HepG2 (cell line): ENCODE results near the gene LSR. TPM values are rescaled to one million over a fixed set of nuclear protein-coding genes. Genes with fewer than 3 reads are reported as not detected.

Source experiments
- ATAC-seq: fragments of 200-7000 bp; cut with Tn5 transposase; 3 replicates; pipeline ENCODE4 v1.9.1; 2020; ENCODE audit warnings: mild to moderate bottlenecking, moderate library complexity
- BruUV-seq: library from RNA; stranded (reverse); fragments of 400-500 nt; replicated peaks from 2 replicates; lab custom pipeline; 2021; lab: Mats Ljungman, UMichigan
- CTCF ChIA-PET: fragments of 300-600 bp; formaldehyde crosslinking; extraction: SDS; loops from one replicate; lab custom pipeline; 2021; ENCODE audit warnings: low total read pairs, inconsistent platforms, low intra/inter-chr PET ratio; lab: Yijun Ruan, JAX
- POLR2A ChIA-PET: fragments of 350-600 bp; sonication (Branson Sonifier 250); formaldehyde crosslinking; loops from one replicate; lab custom pipeline; 2020; ENCODE audit warnings: antibody characterized with exemption, inconsistent platforms; lab: Yijun Ruan, JAX
- DNase-seq: peaks from one replicate; pipeline ENCODE4 v3.0.0-alpha.2; 2015; ENCODE audit warnings: low spot score
- FAIRE-seq: peaks from 3 replicates; lab custom pipeline; 2011; peaks lifted over from hg19 to GRCh38; lab: Jason Lieb, UNC
- H2AFZ ChIP-seq: one replicate; pipeline ENCODE4 v1.6.1; 2011; ENCODE audit warnings: low read length, inconsistent platforms
- H3K27ac ChIP-seq: fragments of 300-600 bp; 3 replicates; pipeline ENCODE4 v1.8.0; 2011; ENCODE audit warnings: mixed run types, mild to moderate bottlenecking, mixed read lengths, low read length, inconsistent platforms; ENCODE audit not compliant: insufficient read depth; ENCODE audit errors: extremely low read length
- H3K27me3 ChIP-seq, 2 experiments: fragments of 200-600 bp in 1 of 2; 2 replicates in 1 of 2; 3 replicates in 1 of 2; pipeline versions ENCODE4 v1.6.0 to v1.8.0; 2011; ENCODE audit warnings: low read length in 2 of 2, mild to moderate bottlenecking in 2 of 2, moderate library complexity in 2 of 2, inconsistent platforms in 1 of 2; ENCODE audit not compliant: insufficient read depth in 2 of 2, control insufficient read depth in 1 of 2
- H3K36me3 ChIP-seq, 2 experiments: fragments of 200-600 bp in 1 of 2; replicated peaks in 1 of 2; 2 replicates in 1 of 2; 3 replicates in 1 of 2; pipeline versions ENCODE4 v1.5.1 to v1.8.0; 2011; ENCODE audit warnings: low read length in 2 of 2, inconsistent platforms in 1 of 2; ENCODE audit not compliant: insufficient read depth in 2 of 2, control insufficient read depth in 1 of 2
- H3K4me1 ChIP-seq: 2 replicates; pipeline ENCODE4 v1.5.1; 2012; ENCODE audit warnings: low read length, inconsistent platforms; ENCODE audit not compliant: insufficient read depth
- H3K4me2 ChIP-seq: 2 replicates; pipeline ENCODE4 v1.6.0; 2011; ENCODE audit warnings: low read depth, low read length, inconsistent platforms
- H3K4me3 ChIP-seq, 3 experiments: fragments of 200-600 bp in 1 of 3; sonication (generic), shearing (Covaris generic) in 1 of 3; replicated peaks in 1 of 3; 2 replicates each; pipeline ENCODE4 v1.5.1; 2011 to 2016; ENCODE audit warnings: low read length in 3 of 3, inconsistent platforms in 2 of 3, low read depth in 2 of 3, mild to moderate bottlenecking in 2 of 3, control low read depth in 1 of 3, mixed read lengths in 1 of 3; ENCODE audit not compliant: insufficient read depth in 1 of 3
- H3K79me2 ChIP-seq: one replicate; pipeline ENCODE4 v1.6.1; 2011; ENCODE audit warnings: low read length, inconsistent platforms; ENCODE audit not compliant: insufficient read depth
- H3K9ac ChIP-seq: 2 replicates; pipeline ENCODE4 v1.6.0; 2011; ENCODE audit warnings: mild to moderate bottlenecking, low read depth, low read length, inconsistent platforms; ENCODE audit not compliant: insufficient read depth
- H3K9me3 ChIP-seq: 2 replicates; pipeline ENCODE4 v1.5.1; 2012; ENCODE audit warnings: mild to moderate bottlenecking, low read length
- H4K20me1 ChIP-seq: 2 replicates; pipeline ENCODE4 v1.6.0; 2011; ENCODE audit warnings: inconsistent platforms, mild to moderate bottlenecking, low read length, moderate library complexity; ENCODE audit not compliant: insufficient read depth
- DR1 ChIP-seq: sonication (generic); formaldehyde crosslinking; IDR thresholded peaks from 2 replicates; pipeline ENCODE4 v1.8.0; 2021; ENCODE audit warnings: mild to moderate bottlenecking, missing genetic modification reagents, inconsistent platforms
- GPN1 ChIP-seq: sonication (generic); formaldehyde crosslinking; IDR thresholded peaks from 2 replicates; pipeline ENCODE4 v1.5.1; 2020; ENCODE audit warnings: missing genetic modification reagents, borderline replicate concordance
- HHEX ChIP-seq: IDR thresholded peaks from 2 replicates; pipeline ENCODE4 v1.6.1; 2016; ENCODE audit warnings: control low read depth
- KAT7 ChIP-seq: IDR thresholded peaks from 2 replicates; pipeline ENCODE4 v1.6.1; 2018; ENCODE audit warnings: borderline replicate concordance, missing compliant biosample characterization
- MNT ChIP-seq: fragments of 450-650 bp; IDR thresholded peaks from 2 replicates; pipeline ENCODE4 v1.6.1; 2016
- MTA3 ChIP-seq: sonication (generic); formaldehyde crosslinking; IDR thresholded peaks from 2 replicates; pipeline ENCODE4 v1.4.0; 2020; ENCODE audit warnings: missing genetic modification reagents
- NCOR1 ChIP-seq: fragments of 200-600 bp; sonication (generic); IDR thresholded peaks from 2 replicates; pipeline ENCODE4 v1.7.0; 2017; ENCODE audit warnings: antibody characterized with exemption, low read length, borderline replicate concordance
- SNAI1 ChIP-seq: sonication (generic); formaldehyde crosslinking; IDR thresholded peaks from 2 replicates; pipeline ENCODE4 v1.5.0; 2020; ENCODE audit warnings: mild to moderate bottlenecking, missing genetic modification reagents, borderline replicate concordance
- ZBTB4 ChIP-seq: sonication (generic); formaldehyde crosslinking; IDR thresholded peaks from 2 replicates; pipeline ENCODE4 v1.4.0; 2020; ENCODE audit warnings: missing genetic modification reagents, mild to moderate bottlenecking, borderline replicate concordance
- WGBS: methylation state at CpG from one replicate; pipeline ENCODE4 v1.1.6; 2017; ENCODE audit warnings: low lambda C conversion rate; 5-methylcytosine and 5-hydroxymethylcytosine counted together
- in situ Hi-C: cut with HindIII; loops from 2 replicates; pipeline ENCODE4 v1.10.0; 2017; ENCODE audit warnings: low pct_unique_long_range_greater_than_20kb; ENCODE audit not compliant: extremely low pct_ligation_motif_present
- intact Hi-C: fragments of 100-400 bp; cut with micrococcal nuclease; formaldehyde crosslinking; loops from one replicate; pipeline ENCODE4 v1.10.0; 2022; ENCODE audit not compliant: unreplicated experiment
- polyA plus RNA-seq, 8 experiments: library from polyadenylated mRNA; depleted of rRNA in 3 of 8; stranded (reverse) in 7 of 8; unstranded in 1 of 8; fragments of >200 nt; fragmentation: Illumina TruSeq in 4 of 8; extraction: Trizol in 4 of 8; gene quantifications; 2 replicates each; pipeline versions ENCODE4 v1.2.1 to v1.2.3, GENCODE V29; 2011 to 2016; ENCODE audit warnings: low read depth in 4 of 8, missing spikeins in 1 of 8, mixed read lengths in 1 of 8; ENCODE audit not compliant: insufficient read depth in 1 of 8
- total RNA-seq, 5 experiments: library from RNA; depleted of rRNA; stranded (reverse); fragments of >200 nt; fragmentation: Illumina TruSeq; extraction: Trizol; gene quantifications; 2 replicates each; pipeline ENCODE4 v1.2.3, GENCODE V29; 2016; ENCODE audit warnings: low read depth in 1 of 5
- TF ChIP-seq, protein P1 (sequence below): sonication (generic); formaldehyde crosslinking; IDR thresholded peaks from 2 replicates; pipeline ENCODE4 v1.8.1; 2023; ENCODE audit warnings: missing genetic modification reagents, mild to moderate bottlenecking, borderline replicate concordance
- TF ChIP-seq, protein P2 (sequence below): sonication (generic); formaldehyde crosslinking; IDR thresholded peaks from 2 replicates; pipeline ENCODE4 v1.4.0; 2020; ENCODE audit warnings: mild to moderate bottlenecking, missing genetic modification reagents

Gene LSR
- total and polyA plus RNA-seq, 2 of the 13 experiments (the other 11 are each of a cell fraction or from before 2014, with no cell fraction given), result 29.2 to 79.2 TPM

- H3K36me3 ChIP-seq, result no peaks in the 10 kb centered on the region
- no peak overlapping the region for H3K9ac ChIP-seq
- H4K20me1 ChIP-seq, result no peaks in the 10 kb centered on the region
- TF ChIP-seq, protein P1, sequence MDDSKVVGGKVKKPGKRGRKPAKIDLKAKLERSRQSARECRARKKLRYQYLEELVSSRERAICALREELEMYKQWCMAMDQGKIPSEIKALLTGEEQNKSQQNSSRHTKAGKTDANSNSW, result no peak
- no peak for TF ChIP-seq MTA3 (CRISPR knock-in tag)
- TF ChIP-seq DR1 (CRISPR knock-in tag), result no peak
- TF ChIP-seq KAT7 (CRISPR knock-in tag), result no peak
- TF ChIP-seq GPN1 (CRISPR knock-in tag), result no peak
- TF ChIP-seq HHEX (CRISPR knock-in tag), result no peak
- TF ChIP-seq NCOR1, result no peak
- no peak for TF ChIP-seq SNAI1
- TF ChIP-seq MNT, result no peak
- TF ChIP-seq ZBTB4 (CRISPR knock-in tag), result no peak
- TF ChIP-seq, protein P2, sequence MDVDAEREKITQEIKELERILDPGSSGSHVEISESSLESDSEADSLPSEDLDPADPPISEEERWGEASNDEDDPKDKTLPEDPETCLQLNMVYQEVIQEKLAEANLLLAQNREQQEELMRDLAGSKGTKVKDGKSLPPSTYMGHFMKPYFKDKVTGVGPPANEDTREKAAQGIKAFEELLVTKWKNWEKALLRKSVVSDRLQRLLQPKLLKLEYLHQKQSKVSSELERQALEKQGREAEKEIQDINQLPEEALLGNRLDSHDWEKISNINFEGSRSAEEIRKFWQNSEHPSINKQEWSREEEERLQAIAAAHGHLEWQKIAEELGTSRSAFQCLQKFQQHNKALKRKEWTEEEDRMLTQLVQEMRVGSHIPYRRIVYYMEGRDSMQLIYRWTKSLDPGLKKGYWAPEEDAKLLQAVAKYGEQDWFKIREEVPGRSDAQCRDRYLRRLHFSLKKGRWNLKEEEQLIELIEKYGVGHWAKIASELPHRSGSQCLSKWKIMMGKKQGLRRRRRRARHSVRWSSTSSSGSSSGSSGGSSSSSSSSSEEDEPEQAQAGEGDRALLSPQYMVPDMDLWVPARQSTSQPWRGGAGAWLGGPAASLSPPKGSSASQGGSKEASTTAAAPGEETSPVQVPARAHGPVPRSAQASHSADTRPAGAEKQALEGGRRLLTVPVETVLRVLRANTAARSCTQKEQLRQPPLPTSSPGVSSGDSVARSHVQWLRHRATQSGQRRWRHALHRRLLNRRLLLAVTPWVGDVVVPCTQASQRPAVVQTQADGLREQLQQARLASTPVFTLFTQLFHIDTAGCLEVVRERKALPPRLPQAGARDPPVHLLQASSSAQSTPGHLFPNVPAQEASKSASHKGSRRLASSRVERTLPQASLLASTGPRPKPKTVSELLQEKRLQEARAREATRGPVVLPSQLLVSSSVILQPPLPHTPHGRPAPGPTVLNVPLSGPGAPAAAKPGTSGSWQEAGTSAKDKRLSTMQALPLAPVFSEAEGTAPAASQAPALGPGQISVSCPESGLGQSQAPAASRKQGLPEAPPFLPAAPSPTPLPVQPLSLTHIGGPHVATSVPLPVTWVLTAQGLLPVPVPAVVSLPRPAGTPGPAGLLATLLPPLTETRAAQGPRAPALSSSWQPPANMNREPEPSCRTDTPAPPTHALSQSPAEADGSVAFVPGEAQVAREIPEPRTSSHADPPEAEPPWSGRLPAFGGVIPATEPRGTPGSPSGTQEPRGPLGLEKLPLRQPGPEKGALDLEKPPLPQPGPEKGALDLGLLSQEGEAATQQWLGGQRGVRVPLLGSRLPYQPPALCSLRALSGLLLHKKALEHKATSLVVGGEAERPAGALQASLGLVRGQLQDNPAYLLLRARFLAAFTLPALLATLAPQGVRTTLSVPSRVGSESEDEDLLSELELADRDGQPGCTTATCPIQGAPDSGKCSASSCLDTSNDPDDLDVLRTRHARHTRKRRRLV (CRISPR knock-in tag), result no peak
- TF ChIP-seq, all 625 proteins: peak for 0
- WGBS, result 94% methylated on average over 8 of the region's 16 CpGs
- Histone ChIP-seq H3K9me3 (no peaks in the 10 kb centered on the region), H3K79me2 (no peaks in the 10 kb centered on the region), H3K4me1 (peaks cover 29% of the 10 kb centered on the region), H3K27me3 (no peaks in the 10 kb centered on the region), H3K4me2 (no peak overlapping the region), H3K4me3 (no peak overlapping the region), H2AFZ (no peak overlapping the region), H3K27ac (no peak overlapping the region)
- in situ Hi-C loops (no loop called here), intact Hi-C loops (no loop called here)
- DNase-seq (no peak), ATAC-seq (no peak), FAIRE-seq (no peak)
- ChIA-PET CTCF (no interaction called here), POLR2A (no interaction called here)
- no TSS peak for BruUV-seq
Measured at GRCh38 chr19:35302446-35302845, 53.6 kb downstream of the LSR start.
